HL-60 (cell line): ENCODE data around the gene MIOS.

Experiments
- GABPA ChIP-seq: IDR thresholded peaks from 2 replicates; pipeline ENCODE4 v1.6.1; 2012; ENCODE audit warnings: low read depth
- POLR2AphosphoS5 ChIP-seq: IDR thresholded peaks from 2 replicates; pipeline ENCODE4 v1.6.1; 2012; ENCODE audit warnings: low read depth
- SPI1 ChIP-seq: IDR thresholded peaks from 2 replicates; pipeline ENCODE4 v1.6.1; 2012; ENCODE audit warnings: low read depth, mild to moderate bottlenecking, borderline replicate concordance
- TF ChIP-seq, protein P1 (sequence below): IDR thresholded peaks from one replicate; pipeline ENCODE4 v1.5.1; 2011; ENCODE audit warnings: low read length, control low read depth, inconsistent platforms; ENCODE audit not compliant: insufficient read depth
- TF ChIP-seq, protein P2 (sequence below): IDR thresholded peaks from 2 replicates; pipeline ENCODE4 v1.6.1; 2012; ENCODE audit warnings: low read depth; ENCODE audit not compliant: insufficient replicate concordance

DNA sequence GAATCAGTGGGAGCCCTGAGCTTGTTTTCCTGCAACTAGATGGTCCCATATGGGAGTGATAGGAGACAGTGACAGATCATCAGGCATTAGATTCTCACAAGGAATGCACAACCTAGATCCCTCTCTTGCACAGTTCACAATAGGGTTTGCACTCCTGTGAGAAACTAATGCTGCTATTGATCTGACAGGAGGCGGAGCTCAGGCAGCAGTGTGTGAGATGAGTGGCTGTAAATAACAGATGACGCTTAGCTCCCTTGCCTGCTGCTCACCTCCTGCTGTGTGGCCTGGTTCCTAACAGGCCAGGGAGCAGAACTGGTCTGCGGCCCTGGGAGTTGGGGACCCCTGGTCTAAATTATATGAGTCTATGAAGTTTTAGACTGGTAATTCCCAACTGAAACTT is 3.9 kb downstream of the MIOS start:
- TF ChIP-seq, protein P1, sequence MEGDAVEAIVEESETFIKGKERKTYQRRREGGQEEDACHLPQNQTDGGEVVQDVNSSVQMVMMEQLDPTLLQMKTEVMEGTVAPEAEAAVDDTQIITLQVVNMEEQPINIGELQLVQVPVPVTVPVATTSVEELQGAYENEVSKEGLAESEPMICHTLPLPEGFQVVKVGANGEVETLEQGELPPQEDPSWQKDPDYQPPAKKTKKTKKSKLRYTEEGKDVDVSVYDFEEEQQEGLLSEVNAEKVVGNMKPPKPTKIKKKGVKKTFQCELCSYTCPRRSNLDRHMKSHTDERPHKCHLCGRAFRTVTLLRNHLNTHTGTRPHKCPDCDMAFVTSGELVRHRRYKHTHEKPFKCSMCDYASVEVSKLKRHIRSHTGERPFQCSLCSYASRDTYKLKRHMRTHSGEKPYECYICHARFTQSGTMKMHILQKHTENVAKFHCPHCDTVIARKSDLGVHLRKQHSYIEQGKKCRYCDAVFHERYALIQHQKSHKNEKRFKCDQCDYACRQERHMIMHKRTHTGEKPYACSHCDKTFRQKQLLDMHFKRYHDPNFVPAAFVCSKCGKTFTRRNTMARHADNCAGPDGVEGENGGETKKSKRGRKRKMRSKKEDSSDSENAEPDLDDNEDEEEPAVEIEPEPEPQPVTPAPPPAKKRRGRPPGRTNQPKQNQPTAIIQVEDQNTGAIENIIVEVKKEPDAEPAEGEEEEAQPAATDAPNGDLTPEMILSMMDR: no peak
- TF ChIP-seq POLR2AphosphoS5 (no peak), GABPA (no peak), SPI1 (no peak)
- TF ChIP-seq, protein P2, sequence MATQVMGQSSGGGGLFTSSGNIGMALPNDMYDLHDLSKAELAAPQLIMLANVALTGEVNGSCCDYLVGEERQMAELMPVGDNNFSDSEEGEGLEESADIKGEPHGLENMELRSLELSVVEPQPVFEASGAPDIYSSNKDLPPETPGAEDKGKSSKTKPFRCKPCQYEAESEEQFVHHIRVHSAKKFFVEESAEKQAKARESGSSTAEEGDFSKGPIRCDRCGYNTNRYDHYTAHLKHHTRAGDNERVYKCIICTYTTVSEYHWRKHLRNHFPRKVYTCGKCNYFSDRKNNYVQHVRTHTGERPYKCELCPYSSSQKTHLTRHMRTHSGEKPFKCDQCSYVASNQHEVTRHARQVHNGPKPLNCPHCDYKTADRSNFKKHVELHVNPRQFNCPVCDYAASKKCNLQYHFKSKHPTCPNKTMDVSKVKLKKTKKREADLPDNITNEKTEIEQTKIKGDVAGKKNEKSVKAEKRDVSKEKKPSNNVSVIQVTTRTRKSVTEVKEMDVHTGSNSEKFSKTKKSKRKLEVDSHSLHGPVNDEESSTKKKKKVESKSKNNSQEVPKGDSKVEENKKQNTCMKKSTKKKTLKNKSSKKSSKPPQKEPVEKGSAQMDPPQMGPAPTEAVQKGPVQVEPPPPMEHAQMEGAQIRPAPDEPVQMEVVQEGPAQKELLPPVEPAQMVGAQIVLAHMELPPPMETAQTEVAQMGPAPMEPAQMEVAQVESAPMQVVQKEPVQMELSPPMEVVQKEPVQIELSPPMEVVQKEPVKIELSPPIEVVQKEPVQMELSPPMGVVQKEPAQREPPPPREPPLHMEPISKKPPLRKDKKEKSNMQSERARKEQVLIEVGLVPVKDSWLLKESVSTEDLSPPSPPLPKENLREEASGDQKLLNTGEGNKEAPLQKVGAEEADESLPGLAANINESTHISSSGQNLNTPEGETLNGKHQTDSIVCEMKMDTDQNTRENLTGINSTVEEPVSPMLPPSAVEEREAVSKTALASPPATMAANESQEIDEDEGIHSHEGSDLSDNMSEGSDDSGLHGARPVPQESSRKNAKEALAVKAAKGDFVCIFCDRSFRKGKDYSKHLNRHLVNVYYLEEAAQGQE: no peak
